ENCODE results near the gene TMTC1.

GRCh38 chr12:29655861-29656260 is 127.9 kb downstream of the TMTC1 start:
- TF ChIP-seq YY1 (IDR thresholded peaks at IDR 0.05; ENCODE audit: insufficient read depth, insufficient read length) (no peak), SUZ12 (IDR thresholded peaks at IDR 0.05; ENCODE audit: extremely low read depth, insufficient read depth, insufficient read length) (no peak)
